ENCODE data around the gene AGPS. TPM values are rescaled to one million over a fixed set of nuclear protein-coding genes. Genes with fewer than 3 reads are reported as not detected.

AGPS gene
- total RNA-seq, 1 experiment from 2014 or later, result 46.7 TPM

DNA sequence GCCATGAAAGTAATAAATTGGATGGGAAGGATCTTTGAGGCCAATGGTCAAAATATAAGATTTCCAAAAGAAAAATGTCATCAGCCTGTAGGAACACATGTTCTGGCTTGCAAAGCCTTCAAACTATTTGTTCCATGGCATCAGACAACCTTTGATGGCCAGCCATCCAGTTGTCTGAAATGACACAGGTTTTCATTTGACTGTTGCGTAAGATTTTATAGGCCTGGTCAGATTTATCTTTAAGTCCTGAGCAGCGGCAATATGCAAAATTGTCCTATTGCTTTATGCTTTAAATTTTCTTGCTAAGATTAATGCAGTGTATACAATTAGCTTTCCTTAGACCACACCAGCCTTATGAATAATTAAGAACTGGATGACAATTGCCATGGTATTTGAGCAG lies 167.1 kb downstream of the AGPS start:
- TF ChIP-seq, protein P1, sequence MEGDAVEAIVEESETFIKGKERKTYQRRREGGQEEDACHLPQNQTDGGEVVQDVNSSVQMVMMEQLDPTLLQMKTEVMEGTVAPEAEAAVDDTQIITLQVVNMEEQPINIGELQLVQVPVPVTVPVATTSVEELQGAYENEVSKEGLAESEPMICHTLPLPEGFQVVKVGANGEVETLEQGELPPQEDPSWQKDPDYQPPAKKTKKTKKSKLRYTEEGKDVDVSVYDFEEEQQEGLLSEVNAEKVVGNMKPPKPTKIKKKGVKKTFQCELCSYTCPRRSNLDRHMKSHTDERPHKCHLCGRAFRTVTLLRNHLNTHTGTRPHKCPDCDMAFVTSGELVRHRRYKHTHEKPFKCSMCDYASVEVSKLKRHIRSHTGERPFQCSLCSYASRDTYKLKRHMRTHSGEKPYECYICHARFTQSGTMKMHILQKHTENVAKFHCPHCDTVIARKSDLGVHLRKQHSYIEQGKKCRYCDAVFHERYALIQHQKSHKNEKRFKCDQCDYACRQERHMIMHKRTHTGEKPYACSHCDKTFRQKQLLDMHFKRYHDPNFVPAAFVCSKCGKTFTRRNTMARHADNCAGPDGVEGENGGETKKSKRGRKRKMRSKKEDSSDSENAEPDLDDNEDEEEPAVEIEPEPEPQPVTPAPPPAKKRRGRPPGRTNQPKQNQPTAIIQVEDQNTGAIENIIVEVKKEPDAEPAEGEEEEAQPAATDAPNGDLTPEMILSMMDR (conservative IDR thresholded peaks at IDR 0.05; ENCODE audit: low read depth, low read length), result no peak
- TF ChIP-seq EZH2 (IDR thresholded peaks at IDR 0.05; ENCODE audit: borderline replicate concordance, low read depth, low read length, poor library complexity, severe bottlenecking), result no peak
- no peaks in the 10 kb centered on the region for H3K27me3 ChIP-seq (replicated peaks; ENCODE audit: insufficient read depth, low read depth, low read length, poor library complexity)
- POLR2A ChIA-PET (ENCODE audit: low non-redundant PET), result no interaction called here
- no TSS peak for BruUV-seq (replicated peaks)
- H3K27ac ChIP-seq (ENCODE audit: low read depth, low read length, poor library complexity, severe bottlenecking), result no peak overlapping the region
- DNase-seq (ENCODE audit: low spot score), result no peak
- CTCF ChIA-PET, result no interaction called here
- no peaks in the 10 kb centered on the region for H3K36me3 ChIP-seq (ENCODE audit: insufficient read depth, low read length, poor library complexity, severe bottlenecking)
- H3K4me3 ChIP-seq (ENCODE audit: low read depth, low read length, poor library complexity, severe bottlenecking), result no peak overlapping the region
- peaks cover 8% of the 10 kb centered on the region for H3K4me1 ChIP-seq (ENCODE audit: insufficient read depth, low read length, poor library complexity, severe bottlenecking)
- intact Hi-C loops (cut with micrococcal nuclease; ENCODE audit: unreplicated experiment), result no loop called here
- H3K9me3 ChIP-seq (ENCODE audit: low read depth, low read length, poor library complexity, severe bottlenecking), result no peaks in the 10 kb centered on the region

DNA sequence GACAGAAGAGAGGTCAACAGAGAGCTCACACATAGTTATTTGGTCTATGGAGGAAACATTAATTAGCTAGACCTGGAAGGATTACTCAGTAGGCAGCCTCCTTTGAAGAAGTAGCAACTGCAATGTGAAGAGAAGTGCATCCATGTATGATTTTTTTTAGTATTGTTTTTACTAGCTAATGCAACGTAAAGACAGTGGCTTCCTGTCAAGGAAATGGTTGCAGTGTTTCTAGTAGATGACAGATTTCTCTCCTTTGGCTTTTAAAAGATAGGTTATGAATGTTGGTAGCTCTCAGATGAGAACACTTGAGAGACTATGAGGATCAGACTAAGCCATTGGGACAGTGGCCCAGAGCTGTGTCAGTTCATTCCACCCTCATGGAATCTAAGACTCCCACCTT lies 175.8 kb downstream of the AGPS start:
- Histone ChIP-seq H3K9me3 (ENCODE audit: low read depth, low read length, poor library complexity, severe bottlenecking) (no peaks in the 10 kb centered on the region), H3K4me1 (ENCODE audit: insufficient read depth, low read length, poor library complexity, severe bottlenecking) (peaks cover 27% of the 10 kb centered on the region), H3K4me3 (ENCODE audit: low read depth, low read length, poor library complexity, severe bottlenecking) (no peak overlapping the region), H3K27ac (ENCODE audit: low read depth, low read length, poor library complexity, severe bottlenecking) (no peak overlapping the region), H3K27me3 (replicated peaks; ENCODE audit: insufficient read depth, low read depth, low read length, poor library complexity) (no peaks in the 10 kb centered on the region), H3K36me3 (ENCODE audit: insufficient read depth, low read length, poor library complexity, severe bottlenecking) (no peaks in the 10 kb centered on the region)
- ChIA-PET POLR2A (ENCODE audit: low non-redundant PET) (interaction anchor here (0.6 kb wide), 1 partner anchor 20 kb away, joined by 5 read pairs; no protein-coding TSS in a partner anchor), CTCF (interaction anchor here (0.6 kb wide), 1 partner anchor 191 kb away, joined by 3 read pairs; no protein-coding TSS in a partner anchor)
- intact Hi-C loops (cut with micrococcal nuclease; ENCODE audit: unreplicated experiment), result no loop called here
- TF ChIP-seq EZH2 (IDR thresholded peaks at IDR 0.05; ENCODE audit: borderline replicate concordance, low read depth, low read length, poor library complexity, severe bottlenecking), result no peak
- TF ChIP-seq, protein P1 (conservative IDR thresholded peaks at IDR 0.05; ENCODE audit: low read depth, low read length), result no peak
- no TSS peak for BruUV-seq (replicated peaks)
- no peak for DNase-seq (ENCODE audit: low spot score)

DNA sequence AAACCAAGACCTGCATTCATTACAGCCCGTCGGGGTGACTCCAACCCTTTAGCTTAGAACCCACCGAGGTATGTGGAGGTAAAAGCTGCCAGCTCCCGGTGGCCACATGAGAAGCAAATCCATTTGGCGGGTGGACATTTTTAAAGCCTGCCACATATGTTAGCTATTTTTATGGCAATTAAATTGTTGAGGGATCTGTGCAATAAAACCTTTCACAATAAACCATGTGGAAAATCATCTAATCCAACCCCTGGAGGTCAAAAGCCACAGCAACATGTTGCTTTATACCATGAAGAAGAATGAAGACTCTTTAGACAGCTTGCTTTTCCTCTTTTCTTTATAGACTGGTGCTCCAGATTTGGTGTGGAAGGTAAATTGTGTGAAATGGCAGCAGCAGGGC lies 176.3 kb downstream of the AGPS start:
- no peaks in the 10 kb centered on the region for H3K9me3 ChIP-seq (ENCODE audit: low read depth, low read length, poor library complexity, severe bottlenecking)
- intact Hi-C loops (cut with micrococcal nuclease; ENCODE audit: unreplicated experiment), result no loop called here
- ChIA-PET POLR2A (ENCODE audit: low non-redundant PET) (interaction anchor here (0.6 kb wide), 1 partner anchor 20 kb away, joined by 5 read pairs; no protein-coding TSS in a partner anchor), CTCF (interaction anchor here (0.6 kb wide), 1 partner anchor 190 kb away, joined by 3 read pairs; no protein-coding TSS in a partner anchor)
- TF ChIP-seq EZH2 (IDR thresholded peaks at IDR 0.05; ENCODE audit: borderline replicate concordance, low read depth, low read length, poor library complexity, severe bottlenecking), result no peak
- TF ChIP-seq, protein P1 (conservative IDR thresholded peaks at IDR 0.05; ENCODE audit: low read depth, low read length), result no peak
- H3K36me3 ChIP-seq (ENCODE audit: insufficient read depth, low read length, poor library complexity, severe bottlenecking), result no peaks in the 10 kb centered on the region
- H3K4me1 ChIP-seq (ENCODE audit: insufficient read depth, low read length, poor library complexity, severe bottlenecking), result peaks cover 27% of the 10 kb centered on the region
- H3K27me3 ChIP-seq (replicated peaks; ENCODE audit: insufficient read depth, low read depth, low read length, poor library complexity), result no peaks in the 10 kb centered on the region
- no TSS peak for BruUV-seq (replicated peaks)
- no peak overlapping the region for H3K27ac ChIP-seq (ENCODE audit: low read depth, low read length, poor library complexity, severe bottlenecking)
- DNase-seq (ENCODE audit: low spot score), result peak; percentile 15
- H3K4me3 ChIP-seq (ENCODE audit: low read depth, low read length, poor library complexity, severe bottlenecking), result no peak overlapping the region
